Skin epidermis (tissue), 12 donors: ENCODE data around the gene CHD9.
A peak's percentile ranks its signal among the peaks of the same experiment; 100 is the strongest.

Experiments
- H3K27ac ChIP-seq, 21 experiments: fragments of 200-600 bp; sonication (generic) in 11 of 21; one replicate each; pipeline ENCODE4 v1.5.0; 2020; ENCODE audit warnings: mild to moderate bottlenecking in 3 of 21, inconsistent platforms in 2 of 21, moderate library complexity in 2 of 21
- H3K4me3 ChIP-seq, 7 experiments: fragments of 200-600 bp; sonication (generic) in 2 of 7; one replicate each; pipeline ENCODE4 v1.5.0; 2020; ENCODE audit warnings: inconsistent platforms in 2 of 7, mild to moderate bottlenecking in 2 of 7, moderate library complexity in 1 of 7

CHD9 gene

GRCh38 chr16:53112015-53112414 lies 57.2 kb downstream of the CHD9 start:
- Histone ChIP-seq H3K27ac (peak overlapping the region in 3 of 21 experiments; percentile 6 to 35 (median 30)), H3K4me3 (no peak overlapping the region)

GRCh38 chr16:53115047-53115446 lies 60.3 kb downstream of the CHD9 start:
- H3K4me3 ChIP-seq: no peak overlapping the region
- H3K27ac ChIP-seq: no peak overlapping the region

GRCh38 chr16:53115773-53116172 lies 61.0 kb downstream of the CHD9 start:
- Histone ChIP-seq H3K27ac (no peak overlapping the region), H3K4me3 (no peak overlapping the region)

GRCh38 chr16:53121043-53121620 lies 66.3 kb downstream of the CHD9 start:
- H3K4me3 ChIP-seq: no peak overlapping the region
- peak overlapping the region in 3 of 21 experiments; percentile 26 to 50 (median 32) for H3K27ac ChIP-seq

GRCh38 chr16:53121661-53122060 lies 66.9 kb downstream of the CHD9 start:
- Histone ChIP-seq H3K27ac (peak overlapping the region in 4 of 21 experiments; percentile 26 to 50 (median 37)), H3K4me3 (no peak overlapping the region)

GRCh38 chr16:53123747-53124146 lies 69.0 kb downstream of the CHD9 start:
- H3K27ac ChIP-seq: no peak overlapping the region

GRCh38 chr16:53126390-53126789 lies 71.6 kb downstream of the CHD9 start:
- H3K4me3 ChIP-seq: no peak overlapping the region

More at GRCh38 chr16:53123747-53124146, 69.0 kb downstream of the CHD9 start:
- no peak overlapping the region for H3K4me3 ChIP-seq

GRCh38 chr16:53129281-53130158 lies 74.7 kb downstream of the CHD9 start:
- peak overlapping the region in 20 of 21 experiments; percentile 62 to 97 (median 93) for H3K27ac ChIP-seq
- peak overlapping the region; percentile 80 to 95 (median 88) for H3K4me3 ChIP-seq

More at GRCh38 chr16:53126390-53126789, 71.6 kb downstream of the CHD9 start:
- no peak overlapping the region for H3K27ac ChIP-seq

- H3K4me3 ChIP-seq: peak overlapping the region; percentile 80 to 95 (median 88)
Observed at GRCh38 chr16:53130159-53131049, 75.6 kb downstream of the CHD9 start.

GRCh38 chr16:53131050-53131362 lies 76.2 kb downstream of the CHD9 start:
- Histone ChIP-seq H3K4me3 (peak overlapping the region; percentile 80 to 95 (median 88)), H3K27ac (peak overlapping the region; percentile 62 to 97 (median 93))

More at GRCh38 chr16:53130159-53131049, 75.6 kb downstream of the CHD9 start:
- peak overlapping the region; percentile 62 to 97 (median 93) for H3K27ac ChIP-seq

GRCh38 chr16:53131363-53132071 lies 76.7 kb downstream of the CHD9 start:
- Histone ChIP-seq H3K4me3 (peak overlapping the region; percentile 80 to 95 (median 88)), H3K27ac (peak overlapping the region; percentile 58 to 97 (median 93))

GRCh38 chr16:53132406-53132805 lies 77.6 kb downstream of the CHD9 start:
- Histone ChIP-seq H3K27ac (peak overlapping the region in 6 of 21 experiments; percentile 83 to 96 (median 89)), H3K4me3 (peak overlapping the region in 1 of 7 experiments; percentile 88)

- H3K27ac ChIP-seq: no peak overlapping the region
- H3K4me3 ChIP-seq: no peak overlapping the region
Observed at GRCh38 chr16:53135329-53135728, 80.5 kb downstream of the CHD9 start.

GRCh38 chr16:53142823-53143568 lies 88.2 kb downstream of the CHD9 start:
- H3K4me3 ChIP-seq: no peak overlapping the region
- H3K27ac ChIP-seq: no peak overlapping the region

GRCh38 chr16:53147500-53148065 lies 92.8 kb downstream of the CHD9 start:
- no peak overlapping the region for H3K27ac ChIP-seq

GRCh38 chr16:53150769-53151168 lies 96.0 kb downstream of the CHD9 start:
- H3K4me3 ChIP-seq: no peak overlapping the region

More at GRCh38 chr16:53147500-53148065, 92.8 kb downstream of the CHD9 start:
- H3K4me3 ChIP-seq: no peak overlapping the region

GRCh38 chr16:53152329-53152728 lies 97.5 kb downstream of the CHD9 start:
- H3K27ac ChIP-seq: no peak overlapping the region
- no peak overlapping the region for H3K4me3 ChIP-seq

More at GRCh38 chr16:53150769-53151168, 96.0 kb downstream of the CHD9 start:
- no peak overlapping the region for H3K27ac ChIP-seq

GRCh38 chr16:53153130-53153529 lies 98.3 kb downstream of the CHD9 start:
- peak overlapping the region in 2 of 21 experiments; percentile 22 to 34 for H3K27ac ChIP-seq

More at GRCh38 chr16:53153130-53153529, 98.3 kb downstream of the CHD9 start:
- no peak overlapping the region for H3K4me3 ChIP-seq
